Measurements from ENCODE around the gene RBM38. TPM values are rescaled to one million over a fixed set of nuclear protein-coding genes. Genes with fewer than 3 reads are reported as not detected.

RBM38 gene
- total and polyA plus RNA-seq, 2 of the 13 experiments (the other 11 are each of a cell fraction or from before 2014, with no cell fraction given) = 24.2 to 34.2 TPM

DNA sequence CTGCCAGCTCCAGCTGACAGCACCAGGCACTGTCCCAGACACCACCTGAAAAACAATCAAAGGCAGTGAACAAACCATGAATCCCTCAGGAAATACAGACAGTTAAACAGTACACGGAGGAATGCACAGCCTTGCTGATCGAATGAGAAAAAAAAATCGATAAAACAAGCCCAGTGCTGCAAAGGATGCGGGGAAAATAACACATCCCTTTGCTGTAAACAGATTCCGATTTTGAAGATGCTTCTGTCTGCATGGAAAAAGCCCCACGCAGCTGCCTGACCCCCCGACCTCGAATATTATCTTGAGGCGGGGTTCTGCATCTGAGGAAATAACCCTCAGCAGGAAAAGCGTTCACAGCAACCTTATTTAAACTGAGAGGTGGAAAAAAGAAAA, 43.9 kb downstream of the RBM38 start:
- intact Hi-C loops (cut with micrococcal nuclease; ENCODE audit: unreplicated experiment) = loop anchor here (1.0 kb wide), 1 partner anchor 60 kb away; no protein-coding TSS in a partner anchor
- ChIA-PET CTCF (ENCODE audit: low intra/inter-chr PET ratio, low total read pairs) (interaction anchor here (1.2 kb wide), 1 partner anchor 53 kb away, joined by 4 read pairs; no protein-coding TSS in a partner anchor), POLR2A (interaction anchor here (0.7 to 1.3 kb wide), 5 partner anchors 29 to 126 kb away, joined by 3 to 9 read pairs (median 3); partner anchors contain the start of gene PCK1)
- Histone ChIP-seq H3K4me1 (ENCODE audit: insufficient read depth, low read length) (peaks cover 53% of the 10 kb centered on the region), H3K9ac (ENCODE audit: insufficient read depth, low read depth, low read length) (no peak overlapping the region; the same call in 1 of the 2 replicates), H2AFZ (ENCODE audit: low read length) (no peak overlapping the region), H3K79me2 (ENCODE audit: insufficient read depth, low read length) (no peaks in the 10 kb centered on the region), H3K4me3 (replicated peaks in 1 of 3; ENCODE audit: insufficient read depth in 1 of 3, low read depth in 2 of 3, low read length in 3 of 3) (peak overlapping the region in 1 of 3 experiments; percentile 14; a peak in 1 of 6 replicates), H3K9me3 (ENCODE audit: low read length) (no peaks in the 10 kb centered on the region), H3K27me3 (ENCODE audit: control insufficient read depth in 1 of 2, insufficient read depth in 2 of 2, low read length in 2 of 2) (peaks cover 2 to 33% of the 10 kb centered on the region in 2 experiments), H3K27ac (ENCODE audit: extremely low read length, insufficient read depth, low read length) (no peak overlapping the region), H4K20me1 (ENCODE audit: insufficient read depth, low read length) (no peaks in the 10 kb centered on the region; the same call in 1 of the 2 replicates), H3K4me2 (ENCODE audit: low read depth, low read length) (peak overlapping the region; percentile 59), H3K36me3 (replicated peaks in 1 of 2; ENCODE audit: control insufficient read depth in 1 of 2, insufficient read depth in 2 of 2, low read length in 2 of 2) (no peaks in the 10 kb centered on the region)
- TF ChIP-seq IKZF1 (IDR thresholded peaks at IDR 0.05) = no peak
- peak; percentile 57; the same call in 1 of the 2 replicates for TF ChIP-seq ONECUT2 (CRISPR knock-in tag; IDR thresholded peaks at IDR 0.05)
- TF ChIP-seq ZNF263 (CRISPR knock-in tag; IDR thresholded peaks at IDR 0.05) = no peak
- peak; percentile 70; the same call in 1 of the 2 replicates for TF ChIP-seq KAT2B (IDR thresholded peaks at IDR 0.05; ENCODE audit: borderline replicate concordance, low read depth, low read length)
- TF ChIP-seq ZNF333 (CRISPR knock-in tag; IDR thresholded peaks at IDR 0.05; ENCODE audit: borderline replicate concordance) = peak; percentile 51; the same call in 1 of the 2 replicates
- TF ChIP-seq ZNF430 (CRISPR knock-in tag; IDR thresholded peaks at IDR 0.05) = no peak
- peak; percentile 9; the same call in 1 of the 2 replicates for TF ChIP-seq KDM5B (CRISPR knock-in tag; IDR thresholded peaks at IDR 0.05; ENCODE audit: borderline replicate concordance)
- no peak for TF ChIP-seq PHB2 (IDR thresholded peaks at IDR 0.05; ENCODE audit: partially characterized antibody)
- TF ChIP-seq PHF20 (CRISPR knock-in tag; IDR thresholded peaks at IDR 0.05) = no peak
- no peak for TF ChIP-seq ZNF792 (CRISPR knock-in tag; IDR thresholded peaks at IDR 0.05)
- TF ChIP-seq ZNF747 (CRISPR knock-in tag; IDR thresholded peaks at IDR 0.05; ENCODE audit: borderline replicate concordance) = no peak
- TF ChIP-seq HMGA1 (CRISPR knock-in tag; conservative IDR thresholded peaks at IDR 0.05) = no peak
- no peak for TF ChIP-seq ZNF605 (CRISPR knock-in tag; IDR thresholded peaks at IDR 0.05)
- TF ChIP-seq TAF15 (IDR thresholded peaks at IDR 0.05; ENCODE audit: low read depth, low read length, poor library complexity, severe bottlenecking) = no peak
- TF ChIP-seq, protein P1, sequence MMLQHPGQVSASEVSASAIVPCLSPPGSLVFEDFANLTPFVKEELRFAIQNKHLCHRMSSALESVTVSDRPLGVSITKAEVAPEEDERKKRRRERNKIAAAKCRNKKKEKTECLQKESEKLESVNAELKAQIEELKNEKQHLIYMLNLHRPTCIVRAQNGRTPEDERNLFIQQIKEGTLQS (CRISPR knock-in tag; IDR thresholded peaks at IDR 0.05) = no peak
- TF ChIP-seq NFYB (CRISPR knock-in tag; IDR thresholded peaks at IDR 0.05) = 0 out of 2 replicates have a peak, but pooled peaks have one; percentile 7
- TF ChIP-seq ASH2L (IDR thresholded peaks at IDR 0.05; ENCODE audit: insufficient read length, low read depth, low read length) = peak; percentile 28
- TF ChIP-seq POGZ (CRISPR knock-in tag; IDR thresholded peaks at IDR 0.05) = peak; percentile 18; the same call in 1 of the 2 replicates
- no peak for TF ChIP-seq REPIN1 (CRISPR knock-in tag; IDR thresholded peaks at IDR 0.05; ENCODE audit: borderline replicate concordance, low read depth)
- ATAC-seq = no peak
- 22% methylated on average over 10 of the region's 10 CpGs for WGBS (ENCODE audit: low lambda C conversion rate)
- FAIRE-seq = no peak
- DNase-seq (ENCODE audit: low spot score) = no peak
- in situ Hi-C loops (cut with HindIII; ENCODE audit: extremely low pct_ligation_motif_present, low pct_unique_long_range_greater_than_20kb) = no loop called here
- no TSS peak for BruUV-seq (replicated peaks)
